Ovary (tissue), 9 donors: ENCODE data around the gene ABCA1. TPM values are rescaled to one million over a fixed set of nuclear protein-coding genes. Genes with fewer than 3 reads are reported as not detected.

Source experiments
- DNase-seq, 5 donors: peaks; one replicate each; pipeline ENCODE4 v3.0.0-alpha.2; 2019 to 2020
- H3K27ac ChIP-seq, 2 donors: fragments of 200-600 bp; one replicate each; pipeline versions ENCODE4 v1.5.1 to v1.8.0; 2019 to 2022
- H3K27me3 ChIP-seq: fragments of 200-600 bp; one replicate; pipeline ENCODE4 v1.8.0; 2022
- H3K36me3 ChIP-seq: fragments of 200-600 bp; sonication (generic); one replicate; pipeline ENCODE4 v1.5.1; 2019
- H3K4me1 ChIP-seq: one replicate; pipeline ENCODE4 v1.8.1; 2013; ENCODE audit warnings: mild to moderate bottlenecking, moderate library complexity; ENCODE audit not compliant: insufficient read depth
- H3K4me3 ChIP-seq: fragments of 200-600 bp; sonication (generic); one replicate; pipeline ENCODE4 v1.5.1; 2017
- H3K9me3 ChIP-seq, 2 donors: fragments of 200-600 bp in 1 of 2; sonication (generic) in 1 of 2; one replicate each; pipeline versions ENCODE4 v1.5.1 to v1.8.1; 2013 to 2019; ENCODE audit warnings: mild to moderate bottlenecking in 1 of 2, moderate library complexity in 1 of 2
- EP300 ChIP-seq: sonication (generic); formaldehyde crosslinking; IDR thresholded peaks from one replicate; pipeline ENCODE4 v1.6.1; 2017; ENCODE audit warnings: antibody characterized with exemption
- POLR2A ChIP-seq: fragments of 450-650 bp; IDR thresholded peaks from one replicate; pipeline ENCODE4 v1.6.1; 2017; ENCODE audit warnings: antibody characterized with exemption, mild to moderate bottlenecking, moderate library complexity
- WGBS, 3 donors: extraction: QIAGEN DNeasy Blood & Tissue Kit in 1 of 3; methylation state at CpG; one replicate each; pipeline versions ENCODE4 v1.1.5 to v1.1.7; 2013 to 2017; 5-methylcytosine and 5-hydroxymethylcytosine counted together
- intact Hi-C, 4 donors: fragments of 100-400 bp; cut with DNase I; formaldehyde crosslinking; loops; one replicate each; pipeline versions ENCODE4 v1.11.0 to v1.15.1; 2022 to 2023
- polyA plus RNA-seq, 2 donors: library from polyadenylated mRNA; stranded (reverse); fragments of 200-250 nt in 1 of 2; fragments of 350-450 nt in 1 of 2; fragmentation: Illumina TruSeq in 1 of 2; extraction: RNeasy Lipid Tissue Mini Kit (QIAGEN cat#74804) in 1 of 2; gene quantifications; one replicate each; pipeline ENCODE4 v1.2.3, GENCODE V29; 2013 to 2014
- total RNA-seq, 7 donors: library from RNA; depleted of rRNA in 2 of 7; stranded (reverse); fragments of >200 nt in 2 of 7; fragmentation: NEBNext Ultra II Directional in 3 of 7; extraction: Animal tissue kit (Norgen Biotek cat#: 25700) in 3 of 7; gene quantifications; one replicate each; pipeline versions ENCODE4 v1.1.0 to v1.2.4, GENCODE V29; 2016 to 2023
- TF ChIP-seq, protein P1 (sequence below), 3 donors: fragments of 450-650 bp in 2 of 3; fragments of 200-600 bp in 1 of 3; IDR thresholded peaks; one replicate each; pipeline versions ENCODE4 v1.5.1 to v1.8.0; 2016 to 2022; ENCODE audit warnings: antibody characterized with exemption in 3 of 3, mild to moderate bottlenecking in 1 of 3
- donor health status: DM: no; HTN: no; CAD: no; lungs with moderate emphysema.
- donor health status: DM: no; HTN: no; CAD: no.
- donor health status: Bipolar disorder and iron deficiency.
- donor health status: DM: yes; HTN: yes; CAD: no.
- donor health status: DM: no; HTN: no; CAD: no.
- donor health status: DM: yes; HTN: yes; CAD: no.

ABCA1 gene
- total and polyA plus RNA-seq, 9 donors: 7.4 to 24.5 (median 17.5) TPM

DNA sequence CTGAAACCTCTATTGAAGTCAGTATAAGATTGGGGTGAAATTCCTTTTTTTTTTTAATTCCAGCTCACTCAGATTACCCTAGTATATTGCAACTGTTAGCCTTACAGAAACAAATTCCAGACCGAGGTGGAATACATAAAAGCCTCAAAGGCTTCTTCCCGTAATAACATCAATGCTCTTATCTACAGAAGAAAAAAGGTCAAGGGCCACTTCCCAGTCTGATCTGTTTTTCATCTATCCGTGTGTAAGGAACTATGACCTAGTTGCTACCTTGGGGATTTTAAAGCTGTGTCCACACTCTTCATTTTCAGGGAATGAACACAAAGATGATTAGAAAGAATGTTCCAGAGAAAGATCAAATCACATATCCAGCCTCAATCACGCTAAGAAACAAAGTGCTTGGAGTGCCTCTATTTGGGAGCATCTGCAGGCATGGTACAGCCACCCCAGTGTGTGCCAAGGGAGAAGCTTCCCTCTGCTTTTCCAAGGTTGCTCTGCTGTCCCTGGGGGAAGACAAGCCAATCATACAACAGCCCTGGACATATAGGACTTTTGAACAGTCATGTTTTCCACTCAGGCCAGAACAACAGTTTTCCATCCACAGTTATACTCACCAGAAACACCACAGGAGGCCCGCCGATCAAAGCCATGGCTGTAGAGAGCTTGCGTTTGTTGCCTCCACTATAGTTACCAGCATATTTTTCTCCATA, 140.5 kb downstream of the ABCA1 start:
- Histone ChIP-seq H3K9me3 (no peaks in the 10 kb centered on the region), H3K27ac (no peak overlapping the region), H3K27me3 (no peaks in the 10 kb centered on the region), H3K4me1 (no peaks in the 10 kb centered on the region), H3K36me3 (no peaks in the 10 kb centered on the region), H3K4me3 (no peak overlapping the region)
- no peak for TF ChIP-seq EP300
- TF ChIP-seq, protein P1, sequence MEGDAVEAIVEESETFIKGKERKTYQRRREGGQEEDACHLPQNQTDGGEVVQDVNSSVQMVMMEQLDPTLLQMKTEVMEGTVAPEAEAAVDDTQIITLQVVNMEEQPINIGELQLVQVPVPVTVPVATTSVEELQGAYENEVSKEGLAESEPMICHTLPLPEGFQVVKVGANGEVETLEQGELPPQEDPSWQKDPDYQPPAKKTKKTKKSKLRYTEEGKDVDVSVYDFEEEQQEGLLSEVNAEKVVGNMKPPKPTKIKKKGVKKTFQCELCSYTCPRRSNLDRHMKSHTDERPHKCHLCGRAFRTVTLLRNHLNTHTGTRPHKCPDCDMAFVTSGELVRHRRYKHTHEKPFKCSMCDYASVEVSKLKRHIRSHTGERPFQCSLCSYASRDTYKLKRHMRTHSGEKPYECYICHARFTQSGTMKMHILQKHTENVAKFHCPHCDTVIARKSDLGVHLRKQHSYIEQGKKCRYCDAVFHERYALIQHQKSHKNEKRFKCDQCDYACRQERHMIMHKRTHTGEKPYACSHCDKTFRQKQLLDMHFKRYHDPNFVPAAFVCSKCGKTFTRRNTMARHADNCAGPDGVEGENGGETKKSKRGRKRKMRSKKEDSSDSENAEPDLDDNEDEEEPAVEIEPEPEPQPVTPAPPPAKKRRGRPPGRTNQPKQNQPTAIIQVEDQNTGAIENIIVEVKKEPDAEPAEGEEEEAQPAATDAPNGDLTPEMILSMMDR (IDR thresholded peaks at IDR 0.05): no peak
- TF ChIP-seq POLR2A: no peak
- intact Hi-C loops: no loop called here
- WGBS, 3 donors: 63 to 66% (median 64%) methylated on average over 7 of the region's 7 CpGs
- DNase-seq: no peak

DNA sequence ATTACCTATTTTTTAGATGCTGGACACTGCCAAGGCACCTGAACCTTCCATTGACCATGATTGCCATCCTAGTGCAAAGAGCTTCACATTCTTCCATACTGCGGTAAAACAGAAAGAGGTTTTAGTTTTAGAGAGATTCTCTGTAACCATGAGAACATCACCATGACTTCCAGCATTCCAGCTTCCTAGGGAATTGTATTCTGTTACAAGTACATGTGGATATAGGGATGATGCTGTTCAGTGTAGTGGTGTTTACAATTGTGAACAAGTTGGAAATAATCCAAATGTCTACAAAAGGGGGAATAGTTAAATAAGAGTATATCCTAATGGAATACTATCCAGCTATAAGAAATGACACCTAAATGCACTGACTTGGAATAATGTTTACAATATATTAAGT, 141.7 kb downstream of the ABCA1 start:
- H3K36me3 ChIP-seq: no peaks in the 10 kb centered on the region
- no peaks in the 10 kb centered on the region for H3K9me3 ChIP-seq
- H3K4me1 ChIP-seq: no peaks in the 10 kb centered on the region
- WGBS, 3 donors: 95 to 100% (median 99%) methylated on average over 1 of the region's 1 CpG
- intact Hi-C loops: no loop called here
- TF ChIP-seq POLR2A (no peak), EP300 (no peak)
- TF ChIP-seq, protein P1 (IDR thresholded peaks at IDR 0.05): no peak
- no peak for DNase-seq
- no peak overlapping the region for H3K27ac ChIP-seq
- H3K4me3 ChIP-seq: no peak overlapping the region
- no peaks in the 10 kb centered on the region for H3K27me3 ChIP-seq

DNA sequence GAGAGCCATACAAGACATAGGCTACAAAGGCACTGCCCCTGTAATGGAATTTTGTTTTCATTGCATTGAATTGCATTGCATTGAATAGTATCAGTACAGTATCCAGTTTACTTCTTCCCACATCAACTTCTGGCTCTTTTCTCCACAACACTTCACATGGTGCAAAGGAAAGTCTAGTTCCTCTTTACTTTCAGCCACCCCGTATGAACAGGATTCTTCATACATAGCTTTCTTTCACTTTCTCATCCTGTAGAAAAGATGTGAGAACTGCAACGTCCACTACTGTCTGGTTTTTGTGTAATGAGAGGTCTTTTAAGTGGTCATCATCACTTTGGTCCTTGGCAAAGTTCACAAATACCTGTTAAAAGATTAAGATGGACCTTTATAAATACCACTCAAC, 143.9 kb downstream of the ABCA1 start:
- DNase-seq: no peak
- WGBS, 3 donors: 47 to 55% (median 52%) methylated on average over 2 of the region's 2 CpGs
- Histone ChIP-seq H3K36me3 (no peaks in the 10 kb centered on the region), H3K27ac (no peak overlapping the region), H3K4me1 (no peaks in the 10 kb centered on the region), H3K27me3 (no peaks in the 10 kb centered on the region), H3K4me3 (no peak overlapping the region), H3K9me3 (no peaks in the 10 kb centered on the region)
- TF ChIP-seq EP300 (no peak), POLR2A (no peak)
- TF ChIP-seq, protein P1 (IDR thresholded peaks at IDR 0.05): no peak
- intact Hi-C loops: no loop called here

DNA sequence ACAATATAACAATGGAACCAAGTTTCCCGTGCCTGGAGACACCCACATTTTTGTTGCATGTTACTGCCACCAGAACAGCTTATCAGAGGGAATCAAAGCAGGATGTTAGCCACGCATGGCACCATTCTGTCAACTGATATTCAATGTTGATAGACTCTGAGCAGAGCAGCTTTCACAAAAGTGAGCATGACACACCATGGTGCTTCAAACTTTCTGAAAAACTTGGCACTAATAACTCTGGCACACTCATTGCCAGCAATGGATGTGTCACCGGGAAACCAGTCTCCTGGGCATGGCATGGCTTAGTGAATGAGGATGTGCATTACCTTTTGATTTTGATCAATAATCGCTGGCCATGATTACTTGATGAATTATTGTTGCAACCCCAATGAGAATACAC, 144.4 kb downstream of the ABCA1 start:
- intact Hi-C loops: no loop called here
- 91 to 97% (median 93%) methylated on average over 4 of the region's 4 CpGs for WGBS, 3 donors
- no peak for TF ChIP-seq POLR2A
- no peak for TF ChIP-seq EP300
- H3K36me3 ChIP-seq: no peaks in the 10 kb centered on the region
- H3K27me3 ChIP-seq: no peaks in the 10 kb centered on the region
- no peak overlapping the region for H3K4me3 ChIP-seq
- H3K9me3 ChIP-seq: no peaks in the 10 kb centered on the region
- no peaks in the 10 kb centered on the region for H3K4me1 ChIP-seq
- DNase-seq: no peak
- H3K27ac ChIP-seq: no peak overlapping the region

DNA sequence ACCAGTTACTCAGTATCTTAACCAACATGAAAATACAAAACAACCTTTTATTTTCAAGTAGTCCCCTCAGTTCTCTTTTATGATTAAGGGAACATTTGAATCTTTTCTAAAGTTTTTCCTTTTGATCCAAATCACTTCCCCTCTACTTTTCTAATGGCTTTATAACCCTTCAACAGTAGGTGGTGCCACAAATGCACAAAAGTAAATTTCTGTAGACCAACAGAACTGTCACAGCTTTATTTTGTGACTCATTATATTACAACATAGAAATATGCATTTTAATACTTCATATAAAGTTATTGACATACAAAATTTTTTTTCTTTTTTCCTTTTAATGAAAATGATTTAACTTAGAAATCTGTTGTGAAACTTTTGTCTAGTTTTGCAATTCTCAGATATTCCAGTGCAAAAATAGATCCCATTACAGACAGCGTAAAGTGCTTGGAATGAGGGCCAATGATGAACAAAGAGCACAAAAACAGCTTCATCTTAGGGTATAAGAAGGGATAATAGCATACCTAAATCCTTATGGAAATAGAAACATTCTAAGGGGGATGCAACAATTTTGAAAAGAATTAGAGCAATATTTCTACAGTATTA, 147.1 kb downstream of the ABCA1 start:
- Histone ChIP-seq H3K27ac (no peak overlapping the region), H3K4me1 (no peaks in the 10 kb centered on the region), H3K4me3 (no peak overlapping the region), H3K9me3 (no peaks in the 10 kb centered on the region), H3K36me3 (no peaks in the 10 kb centered on the region), H3K27me3 (no peaks in the 10 kb centered on the region)
- no peak for DNase-seq
- 94 to 97% (median 95%) methylated on average over 1 of the region's 1 CpG for WGBS, 3 donors
- intact Hi-C loops: no loop called here
- TF ChIP-seq POLR2A (no peak), EP300 (no peak)
- TF ChIP-seq, protein P1 (IDR thresholded peaks at IDR 0.05): no peak
